GM13977 (cell line): ENCODE measurements around the gene HIPK4.

Source experiments
- DNase-seq: peaks from one replicate; pipeline ENCODE4 v3.0.0; 2012; ENCODE audit warnings: low spot score
- in situ Hi-C: fragments of 300-500 bp; cut with MboI; formaldehyde crosslinking; loops from one replicate; pipeline ENCODE4 v1.12.0; 2022; ENCODE audit warnings: low sequenced_read_pairs, low pct_unique_long_range_greater_than_20kb, mixed read lengths, inconsistent platforms; ENCODE audit not compliant: unreplicated experiment
- TF ChIP-seq, protein P1 (sequence below): IDR thresholded peaks from 2 replicates; pipeline ENCODE4 v1.5.1; 2012; ENCODE audit warnings: mild to moderate bottlenecking, control low read depth; ENCODE audit not compliant: insufficient read depth; ENCODE audit errors: extremely low read depth, missing control alignments

The HIPK4 gene

DNA sequence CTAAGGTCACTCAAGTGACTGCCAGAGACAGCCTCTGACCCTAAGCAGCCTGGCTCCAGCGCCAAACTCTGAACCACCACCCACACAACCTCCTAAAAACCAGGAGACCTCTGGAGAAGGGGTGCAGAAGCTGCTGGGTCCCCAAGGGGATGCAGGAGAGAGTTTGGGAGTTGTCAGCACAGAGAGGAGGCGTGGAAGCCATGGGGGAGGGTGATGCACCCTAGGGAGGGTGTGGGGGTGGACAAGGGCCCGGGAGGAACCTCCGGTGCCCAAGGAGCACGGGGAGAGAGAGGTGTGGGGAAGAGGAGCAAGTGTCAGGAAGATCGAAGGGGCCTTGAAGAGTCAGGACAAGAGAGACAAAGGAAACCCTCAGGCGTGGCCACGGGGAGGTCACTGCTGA is 2.1 kb upstream of the HIPK4 start:
- in situ Hi-C loops, result no loop called here
- no peak for DNase-seq
- TF ChIP-seq, protein P1, sequence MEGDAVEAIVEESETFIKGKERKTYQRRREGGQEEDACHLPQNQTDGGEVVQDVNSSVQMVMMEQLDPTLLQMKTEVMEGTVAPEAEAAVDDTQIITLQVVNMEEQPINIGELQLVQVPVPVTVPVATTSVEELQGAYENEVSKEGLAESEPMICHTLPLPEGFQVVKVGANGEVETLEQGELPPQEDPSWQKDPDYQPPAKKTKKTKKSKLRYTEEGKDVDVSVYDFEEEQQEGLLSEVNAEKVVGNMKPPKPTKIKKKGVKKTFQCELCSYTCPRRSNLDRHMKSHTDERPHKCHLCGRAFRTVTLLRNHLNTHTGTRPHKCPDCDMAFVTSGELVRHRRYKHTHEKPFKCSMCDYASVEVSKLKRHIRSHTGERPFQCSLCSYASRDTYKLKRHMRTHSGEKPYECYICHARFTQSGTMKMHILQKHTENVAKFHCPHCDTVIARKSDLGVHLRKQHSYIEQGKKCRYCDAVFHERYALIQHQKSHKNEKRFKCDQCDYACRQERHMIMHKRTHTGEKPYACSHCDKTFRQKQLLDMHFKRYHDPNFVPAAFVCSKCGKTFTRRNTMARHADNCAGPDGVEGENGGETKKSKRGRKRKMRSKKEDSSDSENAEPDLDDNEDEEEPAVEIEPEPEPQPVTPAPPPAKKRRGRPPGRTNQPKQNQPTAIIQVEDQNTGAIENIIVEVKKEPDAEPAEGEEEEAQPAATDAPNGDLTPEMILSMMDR, result no peak

DNA sequence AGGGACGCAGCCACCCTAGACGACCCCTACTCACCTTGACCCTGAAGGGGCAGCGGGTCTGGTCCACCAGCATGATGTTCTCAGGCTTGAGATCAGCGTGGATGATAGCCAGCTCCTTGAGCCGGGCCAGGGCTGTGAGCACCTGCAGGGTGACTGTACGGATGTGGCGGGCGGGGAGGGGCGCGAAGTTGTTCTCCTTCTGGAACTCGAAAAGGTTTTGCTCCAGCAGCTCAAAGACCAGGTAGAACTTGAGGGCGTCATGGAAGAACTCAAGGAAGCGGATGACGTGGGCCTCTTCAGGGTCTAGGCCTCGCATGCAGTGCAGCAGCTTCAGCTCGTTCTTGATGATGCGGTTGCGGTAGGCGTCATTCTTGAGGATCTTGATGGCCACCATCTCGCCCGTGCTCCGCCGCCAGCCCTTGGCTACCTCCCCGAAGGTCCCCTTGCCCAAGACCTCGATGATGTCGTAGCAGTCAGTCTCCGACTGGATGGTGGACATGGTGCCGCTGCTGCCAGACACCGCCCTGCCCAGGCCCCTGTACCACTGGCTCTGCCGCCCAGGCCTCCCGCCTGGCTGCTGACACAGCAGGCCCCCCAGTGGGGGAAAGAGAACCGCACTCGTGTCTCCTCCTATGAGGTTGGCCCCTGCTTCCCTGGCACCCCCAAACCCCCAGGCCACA is 437 bp downstream of the HIPK4 start:
- no peak for DNase-seq
- TF ChIP-seq, protein P1, result no peak
- in situ Hi-C loops, result no loop called here

DNA sequence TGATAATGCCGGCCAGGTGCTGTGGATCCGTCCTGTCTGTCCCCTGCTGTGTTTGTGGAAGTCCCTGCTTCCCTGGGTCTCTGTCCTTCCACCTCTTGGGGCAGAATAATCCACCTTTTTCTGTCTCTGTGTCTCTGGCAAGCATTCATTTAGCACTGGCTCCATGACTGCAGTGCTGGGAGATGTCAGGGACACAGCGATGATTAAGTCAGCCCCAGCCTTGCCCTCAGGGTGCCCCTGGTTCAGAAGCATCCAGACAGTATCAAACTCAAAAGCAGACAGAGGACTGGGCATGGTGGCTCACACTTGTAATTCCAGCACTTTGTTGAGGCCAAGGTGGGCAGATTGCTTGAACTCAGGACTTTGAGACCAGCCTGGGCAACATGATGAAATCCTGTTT is 1.5 kb downstream of the HIPK4 start:
- no peak for DNase-seq
- in situ Hi-C loops, result no loop called here
- TF ChIP-seq, protein P1, result no peak

- DNase-seq, result no peak
- in situ Hi-C loops, result no loop called here
- TF ChIP-seq, protein P1, result no peak
Observed at GRCh38 chr19:40387155-40387554, 2.8 kb downstream of the HIPK4 start.

DNA sequence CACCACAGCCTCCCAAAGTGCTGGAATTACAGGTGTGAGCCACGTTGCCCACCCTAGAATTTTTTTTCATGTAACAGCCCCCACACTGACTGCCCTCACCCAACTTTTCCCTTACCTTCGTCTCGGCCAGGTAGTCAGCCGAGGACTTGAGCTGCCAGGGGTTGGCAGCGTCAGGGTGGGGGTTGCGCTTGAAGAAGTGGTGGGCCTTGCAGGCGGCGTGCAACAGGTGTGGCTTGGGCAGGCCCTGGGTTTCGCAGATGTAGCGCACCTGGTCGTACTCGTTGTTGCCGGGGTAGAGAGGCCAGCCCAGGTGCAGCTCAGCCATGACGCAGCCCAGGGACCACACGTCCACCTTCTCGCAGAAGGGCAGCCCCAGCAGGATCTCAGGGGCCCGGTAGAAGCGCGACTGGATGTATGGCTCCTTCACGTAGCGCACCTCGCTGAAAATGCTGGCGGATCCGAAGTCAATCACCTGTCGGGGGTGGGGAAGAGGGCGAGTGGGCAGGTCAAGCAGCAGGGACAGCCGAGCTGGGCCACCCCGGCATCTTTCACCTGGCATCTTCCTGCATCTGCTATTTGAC is 6.2 kb downstream of the HIPK4 start:
- DNase-seq, result no peak
- TF ChIP-seq, protein P1, result no peak
- in situ Hi-C loops, result no loop called here

- in situ Hi-C loops, result no loop called here
- TF ChIP-seq, protein P1, result no peak
- DNase-seq, result no peak
Observed at GRCh38 chr19:40381321-40381720, 8.7 kb downstream of the HIPK4 start.
